Measurements from ENCODE around the gene TCF7L1.
"Not testable (repeated sequence)": the region's sequence is repeated elsewhere in the genome, so short reads cannot be mapped to it uniquely, and the experiment has no call there.

TCF7L1 gene

DNA sequence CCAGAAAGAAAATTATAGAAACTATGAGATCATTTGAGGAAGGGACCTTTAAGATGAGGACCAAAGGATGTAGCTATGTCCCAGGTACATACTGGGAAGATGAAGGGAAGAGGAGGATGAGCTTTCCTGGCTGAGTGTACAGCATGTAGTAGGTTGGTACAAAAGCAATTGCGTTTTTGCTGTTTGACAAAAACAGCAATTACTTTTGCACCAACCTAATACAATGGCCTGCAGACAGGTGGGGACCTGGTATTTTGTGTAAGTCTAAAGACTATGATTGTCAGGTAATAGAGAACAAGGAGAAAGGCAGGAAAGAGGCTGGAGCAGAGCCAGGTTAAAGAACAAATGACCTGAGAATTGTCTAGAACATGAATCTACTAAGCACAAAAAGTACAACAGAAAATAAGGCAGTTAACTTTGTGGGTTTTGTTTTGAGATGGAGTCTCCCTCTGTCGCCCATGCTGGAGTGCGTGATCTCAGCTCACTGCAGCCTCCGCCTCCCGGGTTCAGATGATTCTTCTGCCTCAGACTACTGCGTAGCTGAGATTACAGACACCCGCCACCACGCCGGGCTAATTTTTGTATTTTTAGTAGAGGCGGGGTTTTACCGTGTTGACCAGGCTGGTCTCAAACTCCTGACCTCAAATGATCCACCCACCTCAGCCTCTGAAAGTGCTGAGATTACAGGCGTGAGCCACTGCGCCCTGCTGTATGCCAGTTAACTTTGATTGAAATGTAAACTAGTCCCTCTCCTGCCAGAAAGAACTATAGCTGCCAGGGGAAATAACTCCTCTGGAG lies 197.8 kb downstream of the TCF7L1 start:
- Histone ChIP-seq H3K4me1 (ENCODE audit: control insufficient read depth in 1 of 2, insufficient read depth in 1 of 2, low read depth in 1 of 2, low read length in 1 of 2) (peaks cover 11 to 22% of the 10 kb centered on the region in 2 experiments), H3K36me3 (no peaks in the 10 kb centered on the region), H3K4me3 (ENCODE audit: low read depth in 1 of 2, low read length in 1 of 2) (no peak overlapping the region), H3K9me3 (no peaks in the 10 kb centered on the region), H3K27ac (no peak overlapping the region), H3K27me3 (no peaks in the 10 kb centered on the region)
- TF ChIP-seq, protein P1, sequence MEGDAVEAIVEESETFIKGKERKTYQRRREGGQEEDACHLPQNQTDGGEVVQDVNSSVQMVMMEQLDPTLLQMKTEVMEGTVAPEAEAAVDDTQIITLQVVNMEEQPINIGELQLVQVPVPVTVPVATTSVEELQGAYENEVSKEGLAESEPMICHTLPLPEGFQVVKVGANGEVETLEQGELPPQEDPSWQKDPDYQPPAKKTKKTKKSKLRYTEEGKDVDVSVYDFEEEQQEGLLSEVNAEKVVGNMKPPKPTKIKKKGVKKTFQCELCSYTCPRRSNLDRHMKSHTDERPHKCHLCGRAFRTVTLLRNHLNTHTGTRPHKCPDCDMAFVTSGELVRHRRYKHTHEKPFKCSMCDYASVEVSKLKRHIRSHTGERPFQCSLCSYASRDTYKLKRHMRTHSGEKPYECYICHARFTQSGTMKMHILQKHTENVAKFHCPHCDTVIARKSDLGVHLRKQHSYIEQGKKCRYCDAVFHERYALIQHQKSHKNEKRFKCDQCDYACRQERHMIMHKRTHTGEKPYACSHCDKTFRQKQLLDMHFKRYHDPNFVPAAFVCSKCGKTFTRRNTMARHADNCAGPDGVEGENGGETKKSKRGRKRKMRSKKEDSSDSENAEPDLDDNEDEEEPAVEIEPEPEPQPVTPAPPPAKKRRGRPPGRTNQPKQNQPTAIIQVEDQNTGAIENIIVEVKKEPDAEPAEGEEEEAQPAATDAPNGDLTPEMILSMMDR (IDR thresholded peaks at IDR 0.05) = no peak

DNA sequence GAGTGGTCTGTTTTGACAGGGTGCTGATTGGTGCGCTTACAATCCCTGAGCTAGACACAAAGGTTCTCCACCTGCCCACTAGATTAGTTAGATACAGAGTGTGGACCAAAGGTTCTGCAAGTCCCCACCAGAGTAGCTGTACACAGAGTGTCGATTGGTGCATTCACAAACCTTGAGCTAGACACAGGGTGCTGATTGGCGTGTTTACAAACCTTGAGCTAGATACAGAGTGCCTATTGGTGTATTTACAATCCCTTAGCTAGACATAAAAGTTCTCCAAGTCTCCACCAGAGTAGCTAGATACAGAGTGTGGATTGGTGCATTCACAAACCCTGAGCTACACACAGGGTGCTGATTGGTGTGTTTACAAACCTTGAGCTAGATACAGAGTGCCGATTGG lies 200.7 kb downstream of the TCF7L1 start:
- H3K9me3 ChIP-seq; H3K4me3 ChIP-seq (ENCODE audit: low read depth in 1 of 2, low read length in 1 of 2); H3K4me1 ChIP-seq (ENCODE audit: control insufficient read depth in 1 of 2, insufficient read depth in 1 of 2, low read depth in 1 of 2, low read length in 1 of 2); H3K27ac ChIP-seq; H3K36me3 ChIP-seq; H3K27me3 ChIP-seq: not testable (repeated sequence)

DNA sequence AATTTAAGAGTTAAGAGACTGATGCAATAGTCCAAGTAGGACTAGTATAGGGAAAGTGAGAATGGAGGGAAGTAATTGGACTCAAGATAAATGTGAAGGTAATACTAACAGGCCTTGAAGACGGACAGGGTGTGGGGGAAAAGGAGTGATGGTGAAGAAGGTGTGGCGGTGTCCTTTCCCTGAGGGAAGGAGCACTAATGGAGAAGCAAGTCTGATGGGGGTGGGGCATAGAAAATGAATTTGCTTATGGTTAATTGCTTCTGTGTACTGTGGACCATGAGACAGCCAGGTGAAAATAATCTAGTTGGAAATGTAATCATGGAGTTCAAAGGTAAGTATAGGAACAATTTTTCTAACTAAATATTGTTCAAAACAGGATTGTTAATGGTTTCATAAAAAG lies 201.7 kb downstream of the TCF7L1 start:
- Histone ChIP-seq H3K4me3 (ENCODE audit: low read depth in 1 of 2, low read length in 1 of 2) (no peak overlapping the region), H3K27ac (no peak overlapping the region), H3K4me1 (ENCODE audit: control insufficient read depth in 1 of 2, insufficient read depth in 1 of 2, low read depth in 1 of 2, low read length in 1 of 2) (no peaks in the 10 kb centered on the region), H3K36me3 (no peaks in the 10 kb centered on the region), H3K27me3 (no peaks in the 10 kb centered on the region), H3K9me3 (no peaks in the 10 kb centered on the region)
- TF ChIP-seq, protein P1 (IDR thresholded peaks at IDR 0.05) = no peak

GRCh38 chr2:85340034-85340892 lies 207.1 kb downstream of the TCF7L1 start:
- Histone ChIP-seq H3K4me3 (ENCODE audit: low read depth in 1 of 2, low read length in 1 of 2) (no peak overlapping the region), H3K36me3 (peaks cover 26% of the 10 kb centered on the region), H3K27ac (no peak overlapping the region), H3K9me3 (no peaks in the 10 kb centered on the region), H3K27me3 (no peaks in the 10 kb centered on the region), H3K4me1 (ENCODE audit: control insufficient read depth in 1 of 2, insufficient read depth in 1 of 2, low read depth in 1 of 2, low read length in 1 of 2) (no peaks in the 10 kb centered on the region)
- TF ChIP-seq, protein P1 (IDR thresholded peaks at IDR 0.05) = no peak

- no peaks in the 10 kb centered on the region for H3K27me3 ChIP-seq
- no peaks in the 10 kb centered on the region for H3K9me3 ChIP-seq
- no peak overlapping the region for H3K27ac ChIP-seq
- H3K4me3 ChIP-seq (ENCODE audit: low read depth in 1 of 2, low read length in 1 of 2) = no peak overlapping the region
- no peaks in the 10 kb centered on the region for H3K4me1 ChIP-seq (ENCODE audit: control insufficient read depth in 1 of 2, insufficient read depth in 1 of 2, low read depth in 1 of 2, low read length in 1 of 2)
- H3K36me3 ChIP-seq = peaks cover 38% of the 10 kb centered on the region
- TF ChIP-seq, protein P1 (IDR thresholded peaks at IDR 0.05) = no peak
Measured at GRCh38 chr2:85341269-85342029, 208.3 kb downstream of the TCF7L1 start.
